ENCODE measurements around the gene LGI4.

LGI4 gene

DNA sequence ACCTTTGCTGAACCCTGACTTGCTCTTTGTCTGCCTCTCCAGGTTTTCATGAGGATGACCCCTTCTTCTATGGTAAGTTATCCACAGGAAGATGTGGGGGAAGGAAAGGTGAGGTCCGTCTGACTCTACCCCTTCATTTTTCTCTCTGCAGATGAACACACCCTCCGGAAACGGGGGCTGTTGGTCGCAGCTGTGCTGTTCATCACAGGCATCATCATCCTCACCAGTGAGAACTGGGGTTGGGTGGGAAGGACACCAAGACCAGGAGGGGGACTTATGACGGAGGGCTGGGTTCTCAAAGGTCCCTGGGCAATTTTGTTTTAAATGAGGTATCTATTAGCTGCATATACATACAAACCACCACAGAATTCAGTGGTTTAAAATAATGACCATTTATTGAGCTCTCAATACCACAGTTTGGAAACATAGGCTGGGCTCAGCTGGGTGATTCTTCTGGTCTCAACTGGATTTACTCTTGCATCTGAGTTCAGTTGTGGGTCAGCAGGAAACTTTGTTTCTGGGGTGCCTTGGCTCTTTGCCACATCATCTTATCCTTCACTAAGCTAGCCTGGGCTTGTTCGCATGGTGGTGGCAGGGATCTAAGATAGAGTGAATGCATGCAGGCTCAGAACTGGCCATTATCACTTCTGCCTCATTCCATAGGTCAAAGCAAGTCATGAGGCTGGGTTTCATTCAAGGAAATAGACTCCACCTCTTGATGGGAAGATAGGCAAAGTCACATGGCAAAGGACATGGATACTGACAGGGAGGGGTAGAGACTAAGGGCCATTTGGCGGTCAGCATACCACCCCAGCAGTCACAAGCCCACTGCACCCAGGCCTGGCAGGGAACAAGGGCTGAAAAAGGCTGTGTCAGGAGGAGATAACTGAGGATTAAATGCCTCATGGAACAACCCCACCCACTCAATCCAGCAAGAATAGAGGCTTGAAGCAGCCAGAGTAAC is 31.5 kb upstream of the LGI4 start:
- peaks cover 91% of the 10 kb centered on the region for H3K36me3 Mint-ChIP-seq (ENCODE audit: low read depth)

GRCh38 chr19:35165200-35166058 is 30.6 kb upstream of the LGI4 start:
- Mint-ChIP-seq H3K27ac (peak overlapping the region; percentile 78), H3K4me3 (peak overlapping the region; percentile 36), H3K4me1 (ENCODE audit: low read depth) (peaks cover 25% of the 10 kb centered on the region), H3K36me3 (ENCODE audit: low read depth) (peaks cover 97% of the 10 kb centered on the region), H3K27me3 (ENCODE audit: low read depth) (no peaks in the 10 kb centered on the region), H3K9me3 (peaks cover 48% of the 10 kb centered on the region)
- DNase-seq (ENCODE audit: low spot score), result no peak

More for the DNA sequence above, 31.5 kb upstream of the LGI4 start:
- H3K27me3 Mint-ChIP-seq (ENCODE audit: low read depth), result no peaks in the 10 kb centered on the region
- H3K4me3 Mint-ChIP-seq, result peak overlapping the region; percentile 24
- H3K9me3 Mint-ChIP-seq, result peaks cover 45% of the 10 kb centered on the region
- DNase-seq (ENCODE audit: low spot score), result no peak
- peak overlapping the region; percentile 87 for H3K27ac Mint-ChIP-seq
- H3K4me1 Mint-ChIP-seq (ENCODE audit: low read depth), result peaks cover 26% of the 10 kb centered on the region

DNA sequence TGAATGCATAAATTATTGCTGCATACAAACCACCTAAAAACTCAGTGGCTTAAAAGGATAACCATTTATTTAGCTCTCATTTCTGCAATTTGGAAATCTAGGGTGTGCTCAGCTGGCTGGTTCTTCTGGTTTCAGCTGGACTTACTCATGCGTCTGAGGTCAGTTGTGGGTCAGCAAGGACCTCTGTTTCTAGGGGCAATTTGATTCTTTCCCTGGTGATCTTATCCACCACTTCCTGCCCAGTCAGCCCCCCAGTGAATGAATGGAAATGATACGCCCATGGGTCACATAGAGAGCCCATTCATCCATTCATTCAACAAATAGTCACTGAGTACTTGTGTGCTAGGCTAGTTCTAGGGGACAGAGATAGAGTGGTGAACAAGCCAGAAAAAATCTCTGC is 29.6 kb upstream of the LGI4 start:
- H3K27me3 Mint-ChIP-seq (ENCODE audit: low read depth), result no peaks in the 10 kb centered on the region
- H3K9me3 Mint-ChIP-seq, result peaks cover 48% of the 10 kb centered on the region
- no peak overlapping the region for H3K4me3 Mint-ChIP-seq
- no peak for DNase-seq (ENCODE audit: low spot score)
- peaks cover 21% of the 10 kb centered on the region for H3K4me1 Mint-ChIP-seq (ENCODE audit: low read depth)
- H3K27ac Mint-ChIP-seq, result no peak overlapping the region
- H3K36me3 Mint-ChIP-seq (ENCODE audit: low read depth), result peaks cover 96% of the 10 kb centered on the region

GRCh38 chr19:35162471-35163326 is 27.8 kb upstream of the LGI4 start:
- no peak for DNase-seq (ENCODE audit: low spot score)
- Mint-ChIP-seq H3K27me3 (ENCODE audit: low read depth) (no peaks in the 10 kb centered on the region), H3K27ac (no peak overlapping the region), H3K4me1 (ENCODE audit: low read depth) (peaks cover 17% of the 10 kb centered on the region), H3K36me3 (ENCODE audit: low read depth) (peaks cover 98% of the 10 kb centered on the region), H3K4me3 (no peak overlapping the region), H3K9me3 (peaks cover 48% of the 10 kb centered on the region)

- H3K36me3 Mint-ChIP-seq (ENCODE audit: low read depth), result peaks cover 97% of the 10 kb centered on the region
- H3K27me3 Mint-ChIP-seq (ENCODE audit: low read depth), result no peaks in the 10 kb centered on the region
- H3K27ac Mint-ChIP-seq, result no peak overlapping the region
- H3K9me3 Mint-ChIP-seq, result peaks cover 45% of the 10 kb centered on the region
- H3K4me3 Mint-ChIP-seq, result no peak overlapping the region
- DNase-seq (ENCODE audit: low spot score), result no peak
- peaks cover 11% of the 10 kb centered on the region for H3K4me1 Mint-ChIP-seq (ENCODE audit: low read depth)
Observed at GRCh38 chr19:35161434-35161743, 26.5 kb upstream of the LGI4 start.

GRCh38 chr19:35160629-35161433 is 26.0 kb upstream of the LGI4 start:
- H3K27me3 Mint-ChIP-seq (ENCODE audit: low read depth), result no peaks in the 10 kb centered on the region
- H3K36me3 Mint-ChIP-seq (ENCODE audit: low read depth), result peaks cover 97% of the 10 kb centered on the region
- H3K27ac Mint-ChIP-seq, result no peak overlapping the region
- DNase-seq (ENCODE audit: low spot score), result no peak
- H3K9me3 Mint-ChIP-seq, result peaks cover 39% of the 10 kb centered on the region
- peaks cover 16% of the 10 kb centered on the region for H3K4me1 Mint-ChIP-seq (ENCODE audit: low read depth)
- H3K4me3 Mint-ChIP-seq, result no peak overlapping the region

DNA sequence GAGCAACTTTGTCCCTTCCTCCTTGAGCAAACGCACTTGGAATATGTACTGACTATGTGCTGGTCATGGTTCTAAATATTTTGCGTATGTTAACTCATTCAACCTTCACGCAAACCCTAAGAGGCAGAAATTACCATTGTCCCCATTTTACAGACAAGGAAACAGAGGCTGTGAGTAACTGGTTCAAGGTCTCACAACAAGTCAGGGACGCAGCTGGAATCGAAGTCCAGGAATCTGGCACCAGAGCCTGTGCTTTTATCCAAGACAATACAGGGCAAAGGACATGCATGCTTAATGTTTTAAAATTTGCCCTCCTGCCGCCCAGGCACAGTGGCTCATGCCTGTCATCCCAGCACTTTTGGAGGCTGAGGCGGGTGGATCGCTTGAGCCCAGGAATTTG is 24.7 kb upstream of the LGI4 start:
- Mint-ChIP-seq H3K9me3 (peaks cover 28% of the 10 kb centered on the region), H3K27ac (no peak overlapping the region), H3K4me1 (ENCODE audit: low read depth) (peaks cover 22% of the 10 kb centered on the region), H3K27me3 (ENCODE audit: low read depth) (no peaks in the 10 kb centered on the region), H3K36me3 (ENCODE audit: low read depth) (peaks cover 94% of the 10 kb centered on the region), H3K4me3 (no peak overlapping the region)
- no peak for DNase-seq (ENCODE audit: low spot score)

DNA sequence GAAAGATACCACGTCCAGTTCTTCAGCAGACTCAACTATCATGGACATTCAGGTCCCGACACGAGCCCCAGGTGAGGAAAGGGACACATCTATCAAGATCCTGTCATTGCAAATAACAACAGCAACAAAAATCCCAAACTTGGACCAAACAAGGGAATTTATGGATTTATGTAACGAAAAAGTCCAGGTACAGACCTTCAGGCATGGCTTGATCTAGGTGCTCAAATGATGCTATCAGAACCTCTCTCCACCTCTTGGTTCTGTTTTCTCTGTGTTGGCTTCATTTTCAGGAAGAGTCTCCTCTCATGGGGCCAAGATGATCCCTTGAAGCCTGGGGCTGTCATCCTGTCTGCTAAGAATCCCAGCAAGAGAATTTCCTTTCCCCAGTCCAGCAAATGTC is 22.6 kb upstream of the LGI4 start:
- Mint-ChIP-seq H3K36me3 (ENCODE audit: low read depth) (peaks cover 76% of the 10 kb centered on the region), H3K9me3 (peaks cover 12% of the 10 kb centered on the region)

DNA sequence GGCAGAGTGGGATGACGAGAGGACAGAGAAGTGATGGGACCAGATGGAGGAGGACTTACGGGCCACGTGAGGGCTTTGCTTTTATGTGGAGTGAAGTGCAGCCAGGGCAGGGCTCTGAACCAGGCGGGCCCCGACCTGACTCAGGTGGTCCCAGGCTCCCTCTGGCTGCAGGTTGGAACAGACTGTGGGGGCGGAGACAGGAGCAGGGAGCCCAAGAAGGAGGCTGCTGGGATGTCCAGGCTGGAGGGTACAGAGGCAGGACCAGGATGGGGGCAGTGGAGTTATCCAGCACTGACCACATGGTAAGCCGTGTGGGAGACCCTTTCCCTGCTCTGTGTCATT is 21.8 kb upstream of the LGI4 start:
- H3K27ac Mint-ChIP-seq, result peak overlapping the region; percentile 97
- no peak for DNase-seq (ENCODE audit: low spot score)
- H3K9me3 Mint-ChIP-seq, result peaks cover 6% of the 10 kb centered on the region
- peaks cover 69% of the 10 kb centered on the region for H3K36me3 Mint-ChIP-seq (ENCODE audit: low read depth)
- peak overlapping the region; percentile 100 for H3K4me3 Mint-ChIP-seq
- peaks cover 34% of the 10 kb centered on the region for H3K4me1 Mint-ChIP-seq (ENCODE audit: low read depth)
- H3K27me3 Mint-ChIP-seq (ENCODE audit: low read depth), result peaks cover 8% of the 10 kb centered on the region

More for the DNA sequence above, 22.6 kb upstream of the LGI4 start:
- H3K4me3 Mint-ChIP-seq, result peak overlapping the region; percentile 40
- peaks cover 31% of the 10 kb centered on the region for H3K4me1 Mint-ChIP-seq (ENCODE audit: low read depth)
- no peak for DNase-seq (ENCODE audit: low spot score)
- peaks cover 4% of the 10 kb centered on the region for H3K27me3 Mint-ChIP-seq (ENCODE audit: low read depth)
- no peak overlapping the region for H3K27ac Mint-ChIP-seq

DNA sequence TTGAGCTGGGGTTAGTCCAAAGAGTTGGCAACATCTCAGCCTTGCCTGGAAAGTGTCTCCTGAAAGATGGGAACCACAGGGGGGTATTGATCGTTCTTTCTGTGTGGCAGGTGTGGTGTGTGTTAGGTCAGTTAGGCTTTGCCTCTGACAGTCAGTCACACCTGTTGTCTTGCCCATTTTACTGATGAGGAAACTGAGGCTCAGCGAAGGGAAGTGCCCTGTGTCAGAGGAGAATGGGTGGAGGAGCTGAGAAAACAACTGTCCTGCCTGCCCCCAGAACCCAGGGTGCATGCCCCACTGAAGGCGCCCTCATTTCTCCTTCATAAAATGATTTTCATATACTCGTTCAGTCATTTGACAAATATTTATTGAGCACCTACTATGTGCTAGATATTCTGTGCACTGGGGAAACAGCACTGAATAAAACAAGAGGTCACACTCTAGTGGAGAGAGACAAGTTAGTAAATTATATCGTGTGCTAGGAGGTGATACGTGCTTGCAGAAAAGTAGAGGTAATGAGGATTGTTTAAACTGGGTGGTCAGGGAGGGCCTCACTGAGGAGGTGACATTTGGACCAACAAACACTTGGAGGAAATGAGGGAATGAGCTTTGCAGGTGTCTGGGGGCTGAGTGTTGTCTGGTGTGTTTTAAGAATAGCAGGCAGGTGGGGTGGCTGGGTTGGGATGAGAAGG is 21.3 kb upstream of the LGI4 start:
- Mint-ChIP-seq H3K27me3 (ENCODE audit: low read depth) (peaks cover 8% of the 10 kb centered on the region), H3K4me1 (ENCODE audit: low read depth) (peaks cover 34% of the 10 kb centered on the region), H3K36me3 (ENCODE audit: low read depth) (peaks cover 64% of the 10 kb centered on the region), H3K27ac (peak overlapping the region; percentile 97), H3K4me3 (peak overlapping the region; percentile 100), H3K9me3 (peaks cover under 1% of the 10 kb centered on the region)
- DNase-seq (ENCODE audit: low spot score), result no peak

- Mint-ChIP-seq H3K9me3 (no peaks in the 10 kb centered on the region), H3K27me3 (ENCODE audit: low read depth) (peaks cover 8% of the 10 kb centered on the region), H3K36me3 (ENCODE audit: low read depth) (peaks cover 57% of the 10 kb centered on the region), H3K4me3 (peak overlapping the region; percentile 100), H3K4me1 (ENCODE audit: low read depth) (peaks cover 38% of the 10 kb centered on the region), H3K27ac (peak overlapping the region; percentile 97)
- DNase-seq (ENCODE audit: low spot score), result peak; percentile 33
Observed at GRCh38 chr19:35155441-35155840, 20.6 kb upstream of the LGI4 start.

DNA sequence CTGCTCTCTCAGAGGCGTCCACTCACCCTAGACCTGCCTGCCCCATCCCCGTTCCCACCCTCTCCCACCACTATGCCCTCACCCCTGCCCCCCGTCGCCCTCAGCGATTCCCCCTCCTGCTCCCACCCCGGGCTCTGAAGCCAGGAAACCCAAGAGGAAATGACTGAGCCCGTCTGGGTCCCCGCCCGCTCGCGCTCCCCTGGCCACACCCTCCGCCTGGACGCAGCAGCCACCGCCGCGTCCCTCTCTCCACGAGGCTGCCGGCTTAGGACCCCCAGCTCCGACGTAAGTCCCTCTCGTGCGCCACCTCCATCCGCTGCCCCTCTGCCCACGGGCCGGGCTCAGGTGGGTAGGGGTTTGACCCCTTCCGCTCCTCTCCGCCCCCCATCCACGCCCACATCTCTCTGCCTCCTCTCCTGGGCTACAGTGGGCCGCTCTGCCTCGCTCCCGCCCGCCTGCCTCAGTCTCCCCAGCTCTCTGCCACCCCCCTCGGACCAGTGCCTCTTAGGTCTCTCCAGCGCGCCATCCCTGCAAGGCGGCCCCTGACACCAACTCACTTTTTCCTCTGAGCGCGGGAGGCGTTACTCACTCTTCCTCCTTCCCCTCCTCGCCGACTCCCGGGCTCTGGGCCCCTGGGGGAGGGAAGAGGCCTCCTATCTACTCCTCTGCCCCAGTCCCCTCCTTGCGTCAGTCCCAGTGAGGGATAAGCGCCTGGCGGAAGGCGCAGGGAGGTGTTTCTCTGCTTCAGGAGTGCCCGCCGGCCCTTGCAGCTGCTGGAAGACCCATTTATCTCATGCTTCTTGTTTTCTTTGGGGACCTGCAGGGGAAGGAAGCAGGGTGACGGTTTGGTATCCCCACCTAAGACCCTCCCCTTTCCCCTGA is 19.9 kb upstream of the LGI4 start, which contains the start of gene FXYD5:
Gene FXYD5 (plus strand): TSS at position 211 of the 882 bp plus-strand sequence. CDS start 816 bp downstream, outside the sequence.
- Mint-ChIP-seq H3K9me3 (no peaks in the 10 kb centered on the region), H3K36me3 (ENCODE audit: low read depth) (peaks cover 52% of the 10 kb centered on the region), H3K4me1 (ENCODE audit: low read depth) (peaks cover 38% of the 10 kb centered on the region), H3K4me3 (peak within 1 kb of the TSS; percentile 100), H3K27ac (peak within 1 kb of the TSS; percentile 97), H3K27me3 (ENCODE audit: low read depth) (peaks cover 8% of the 10 kb centered on the region)
- peak; percentile 84 for DNase-seq (ENCODE audit: low spot score)

Measured in T-helper 2 cell treated with Interferon-gamma antibody and Interleukin-4, amounts not matched to agents 5 μg/mL and 100 μg/mL, for 36 hours (primary cell).